Astrocyte (in vitro differentiated cells and primary cell): ENCODE data around the gene TGFBI. TPM values are rescaled to one million over a fixed set of nuclear protein-coding genes. Genes with fewer than 3 reads are reported as not detected.

Experiments used
- DNase-seq: peaks from one replicate; pipeline ENCODE4 v3.0.0-alpha.2; 2010; ENCODE audit warnings: low read depth
- FAIRE-seq: peaks from 2 replicates; lab custom pipeline; 2011; peaks lifted over from hg19 to GRCh38; lab: Jason Lieb, UNC
- H2AFZ ChIP-seq: 2 replicates; pipeline ENCODE4 v1.6.0; 2012; ENCODE audit warnings: low read depth, low read length, inconsistent platforms
- H3K27ac ChIP-seq: 2 replicates; pipeline ENCODE4 v1.5.1; 2011; ENCODE audit warnings: low read depth, low read length, inconsistent platforms
- H3K27me3 ChIP-seq: 2 replicates; pipeline ENCODE4 v1.6.0; 2011; ENCODE audit warnings: low read length, inconsistent platforms; ENCODE audit not compliant: insufficient read depth
- H3K36me3 ChIP-seq: 2 replicates; pipeline ENCODE4 v1.5.1; 2011; ENCODE audit warnings: low read length, inconsistent platforms; ENCODE audit not compliant: insufficient read depth
- H3K4me1 ChIP-seq: 2 replicates; pipeline ENCODE4 v1.5.1; 2011; ENCODE audit warnings: low read length, inconsistent platforms; ENCODE audit not compliant: insufficient read depth
- H3K4me2 ChIP-seq: 2 replicates; pipeline ENCODE4 v1.6.0; 2012; ENCODE audit warnings: low read length, inconsistent platforms
- H3K4me3 ChIP-seq: 2 replicates; pipeline ENCODE4 v1.5.1; 2011; ENCODE audit warnings: low read depth, mild to moderate bottlenecking, low read length, inconsistent platforms; ENCODE audit not compliant: insufficient read depth
- H3K79me2 ChIP-seq: 2 replicates; pipeline ENCODE4 v1.6.0; 2012; ENCODE audit warnings: mild to moderate bottlenecking, low read length, inconsistent platforms; ENCODE audit not compliant: insufficient read depth
- H3K9ac ChIP-seq: 2 replicates; pipeline ENCODE4 v1.6.0; 2012; ENCODE audit warnings: mild to moderate bottlenecking, low read length, inconsistent platforms
- H3K9me3 ChIP-seq: 2 replicates; pipeline ENCODE4 v1.5.1; 2012; ENCODE audit warnings: low read depth, mild to moderate bottlenecking, low read length, inconsistent platforms; ENCODE audit not compliant: insufficient read depth
- H4K20me1 ChIP-seq: 2 replicates; pipeline ENCODE4 v1.6.0; 2012; ENCODE audit warnings: low read length, inconsistent platforms; ENCODE audit not compliant: insufficient read depth
- H3K27ac Mint-ChIP-seq: one replicate; pipeline ENCODE4 v1.8.0; 2021; ENCODE audit warnings: mild to moderate bottlenecking, mixed read lengths; ENCODE audit not compliant: unreplicated experiment
- H3K27me3 Mint-ChIP-seq: one replicate; pipeline ENCODE4 v1.8.0; 2021; ENCODE audit warnings: low read depth, mixed read lengths; ENCODE audit not compliant: unreplicated experiment
- H3K36me3 Mint-ChIP-seq: one replicate; pipeline ENCODE4 v1.8.0; 2021; ENCODE audit warnings: low read depth, mixed read lengths; ENCODE audit not compliant: unreplicated experiment
- H3K4me1 Mint-ChIP-seq: one replicate; pipeline ENCODE4 v1.8.0; 2021; ENCODE audit warnings: low read depth, mixed read lengths; ENCODE audit not compliant: unreplicated experiment
- H3K4me3 Mint-ChIP-seq: one replicate; pipeline ENCODE4 v1.8.0; 2021; ENCODE audit warnings: mild to moderate bottlenecking, moderate library complexity, mixed read lengths; ENCODE audit not compliant: unreplicated experiment
- H3K9me3 Mint-ChIP-seq: one replicate; pipeline ENCODE4 v1.8.0; 2021; ENCODE audit warnings: mild to moderate bottlenecking, mixed read lengths; ENCODE audit not compliant: unreplicated experiment
- EZH2 ChIP-seq: IDR thresholded peaks from 2 replicates; pipeline ENCODE4 v1.6.1; 2012; ENCODE audit warnings: mild to moderate bottlenecking, low read length, inconsistent platforms; ENCODE audit not compliant: insufficient read depth
- total RNA-seq: library from RNA; stranded (reverse); gene quantifications from 2 replicates; pipeline ENCODE4 v1.2.1, GENCODE V29; 2021
- TF ChIP-seq, protein P1 (sequence below): IDR thresholded peaks from 2 replicates; pipeline ENCODE4 v1.5.1; 2011; ENCODE audit warnings: low read depth, mild to moderate bottlenecking, inconsistent platforms, low read length, moderate library complexity; ENCODE audit not compliant: insufficient read depth

The TGFBI gene
- total RNA-seq, 1 donor from 2014 or later, result 1,145 TPM

- no peaks in the 10 kb centered on the region for H4K20me1 ChIP-seq
- DNase-seq, result no peak
- peak overlapping the region; percentile 64 for H3K9ac ChIP-seq
- no peaks in the 10 kb centered on the region for H3K27me3 ChIP-seq
- no peaks in the 10 kb centered on the region for H3K9me3 Mint-ChIP-seq
- no peaks in the 10 kb centered on the region for H3K79me2 ChIP-seq
- no peaks in the 10 kb centered on the region for H3K27me3 Mint-ChIP-seq
- peak overlapping the region; percentile 97 for H3K27ac ChIP-seq
- no peak overlapping the region for H3K4me3 ChIP-seq
- H3K36me3 ChIP-seq, result no peaks in the 10 kb centered on the region
- peaks cover 59% of the 10 kb centered on the region for H3K4me1 ChIP-seq
- no peaks in the 10 kb centered on the region for H3K9me3 ChIP-seq
- H3K4me1 Mint-ChIP-seq, result peaks cover 52% of the 10 kb centered on the region
- no peak overlapping the region for H2AFZ ChIP-seq
- peak overlapping the region; percentile 44 for H3K4me2 ChIP-seq
- TF ChIP-seq, protein P1, sequence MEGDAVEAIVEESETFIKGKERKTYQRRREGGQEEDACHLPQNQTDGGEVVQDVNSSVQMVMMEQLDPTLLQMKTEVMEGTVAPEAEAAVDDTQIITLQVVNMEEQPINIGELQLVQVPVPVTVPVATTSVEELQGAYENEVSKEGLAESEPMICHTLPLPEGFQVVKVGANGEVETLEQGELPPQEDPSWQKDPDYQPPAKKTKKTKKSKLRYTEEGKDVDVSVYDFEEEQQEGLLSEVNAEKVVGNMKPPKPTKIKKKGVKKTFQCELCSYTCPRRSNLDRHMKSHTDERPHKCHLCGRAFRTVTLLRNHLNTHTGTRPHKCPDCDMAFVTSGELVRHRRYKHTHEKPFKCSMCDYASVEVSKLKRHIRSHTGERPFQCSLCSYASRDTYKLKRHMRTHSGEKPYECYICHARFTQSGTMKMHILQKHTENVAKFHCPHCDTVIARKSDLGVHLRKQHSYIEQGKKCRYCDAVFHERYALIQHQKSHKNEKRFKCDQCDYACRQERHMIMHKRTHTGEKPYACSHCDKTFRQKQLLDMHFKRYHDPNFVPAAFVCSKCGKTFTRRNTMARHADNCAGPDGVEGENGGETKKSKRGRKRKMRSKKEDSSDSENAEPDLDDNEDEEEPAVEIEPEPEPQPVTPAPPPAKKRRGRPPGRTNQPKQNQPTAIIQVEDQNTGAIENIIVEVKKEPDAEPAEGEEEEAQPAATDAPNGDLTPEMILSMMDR, result no peak
- TF ChIP-seq EZH2, result no peak
- H3K4me3 Mint-ChIP-seq, result peak overlapping the region; percentile 3
- no peaks in the 10 kb centered on the region for H3K36me3 Mint-ChIP-seq
- peak overlapping the region; percentile 93 for H3K27ac Mint-ChIP-seq
- FAIRE-seq, result no peak
Measured at GRCh38 chr5:135998889-135999288, 29.9 kb upstream of the TGFBI start.

GRCh38 chr5:135999406-136000139, 29.2 kb upstream of the TGFBI start:
- Mint-ChIP-seq H3K4me1 (peaks cover 53% of the 10 kb centered on the region), H3K9me3 (no peaks in the 10 kb centered on the region), H3K27ac (peak overlapping the region; percentile 93), H3K27me3 (no peaks in the 10 kb centered on the region), H3K4me3 (peak overlapping the region; percentile 3), H3K36me3 (no peaks in the 10 kb centered on the region)
- peak overlapping the region; percentile 97 for H3K27ac ChIP-seq
- TF ChIP-seq EZH2, result no peak
- TF ChIP-seq, protein P1, result no peak
- no peaks in the 10 kb centered on the region for H3K79me2 ChIP-seq
- no peak overlapping the region for H3K4me3 ChIP-seq
- DNase-seq, result peak; percentile 96
- H2AFZ ChIP-seq, result no peak overlapping the region
- peaks cover 52% of the 10 kb centered on the region for H3K4me1 ChIP-seq
- no peaks in the 10 kb centered on the region for H4K20me1 ChIP-seq
- no peaks in the 10 kb centered on the region for H3K36me3 ChIP-seq
- no peaks in the 10 kb centered on the region for H3K27me3 ChIP-seq
- peak; percentile 41 for FAIRE-seq
- peak overlapping the region; percentile 44 for H3K4me2 ChIP-seq
- H3K9me3 ChIP-seq, result no peaks in the 10 kb centered on the region
- peak overlapping the region; percentile 64 for H3K9ac ChIP-seq

GRCh38 chr5:136000147-136000546, 28.6 kb upstream of the TGFBI start:
- Mint-ChIP-seq H3K36me3 (no peaks in the 10 kb centered on the region), H3K4me1 (peaks cover 50% of the 10 kb centered on the region), H3K27ac (peak overlapping the region; percentile 93), H3K9me3 (no peaks in the 10 kb centered on the region), H3K27me3 (no peaks in the 10 kb centered on the region), H3K4me3 (no peak overlapping the region)
- Histone ChIP-seq H3K9me3 (no peaks in the 10 kb centered on the region), H3K4me1 (peaks cover 47% of the 10 kb centered on the region), H2AFZ (no peak overlapping the region), H4K20me1 (no peaks in the 10 kb centered on the region), H3K27ac (peak overlapping the region; percentile 97), H3K79me2 (no peaks in the 10 kb centered on the region), H3K27me3 (no peaks in the 10 kb centered on the region), H3K4me2 (no peak overlapping the region), H3K9ac (peak overlapping the region; percentile 64), H3K36me3 (no peaks in the 10 kb centered on the region), H3K4me3 (no peak overlapping the region)
- no peak for TF ChIP-seq EZH2
- TF ChIP-seq, protein P1, result no peak
- DNase-seq, result no peak
- no peak for FAIRE-seq
